ENCODE measurements around the gene TTC28.
"Not testable (repeated sequence)": the region's sequence is repeated elsewhere in the genome, so short reads cannot be mapped to it uniquely, and the experiment has no call there.

The TTC28 gene

DNA sequence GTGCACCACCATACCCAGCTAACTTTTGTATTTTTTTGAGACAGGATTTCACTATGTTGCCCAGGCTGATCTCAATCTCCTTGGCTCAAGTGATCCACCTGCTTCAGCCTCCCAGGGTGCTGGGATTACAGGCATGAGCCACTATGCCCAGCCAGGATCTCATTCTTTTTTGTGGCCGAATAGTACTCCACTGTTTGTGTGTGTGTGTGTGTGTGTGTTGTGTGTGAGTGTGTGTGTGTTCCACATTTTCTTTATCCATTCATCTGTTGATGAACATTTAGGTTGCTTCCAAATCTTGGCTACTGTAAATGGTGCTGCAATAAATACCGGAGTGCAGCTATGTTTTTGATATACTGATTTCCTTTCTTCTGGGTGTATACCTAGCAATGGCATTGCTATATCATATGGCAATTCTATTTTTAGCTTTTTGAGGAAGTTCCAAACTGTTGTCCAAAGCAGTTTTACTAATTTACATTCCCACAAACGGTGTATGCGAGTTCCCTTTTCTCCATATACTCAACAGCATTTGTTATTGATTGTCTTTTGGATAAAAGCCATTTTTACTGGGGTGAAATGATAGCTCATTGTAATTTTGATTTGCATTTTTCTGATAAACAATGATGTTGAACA lies 105.4 kb downstream of the TTC28 start:
- DNase-seq = peak; percentile 87
- in situ Hi-C loops (cut with MboI; ENCODE audit: low pct_unique_long_range_greater_than_20kb, low sequenced_read_pairs) = no loop called here

DNA sequence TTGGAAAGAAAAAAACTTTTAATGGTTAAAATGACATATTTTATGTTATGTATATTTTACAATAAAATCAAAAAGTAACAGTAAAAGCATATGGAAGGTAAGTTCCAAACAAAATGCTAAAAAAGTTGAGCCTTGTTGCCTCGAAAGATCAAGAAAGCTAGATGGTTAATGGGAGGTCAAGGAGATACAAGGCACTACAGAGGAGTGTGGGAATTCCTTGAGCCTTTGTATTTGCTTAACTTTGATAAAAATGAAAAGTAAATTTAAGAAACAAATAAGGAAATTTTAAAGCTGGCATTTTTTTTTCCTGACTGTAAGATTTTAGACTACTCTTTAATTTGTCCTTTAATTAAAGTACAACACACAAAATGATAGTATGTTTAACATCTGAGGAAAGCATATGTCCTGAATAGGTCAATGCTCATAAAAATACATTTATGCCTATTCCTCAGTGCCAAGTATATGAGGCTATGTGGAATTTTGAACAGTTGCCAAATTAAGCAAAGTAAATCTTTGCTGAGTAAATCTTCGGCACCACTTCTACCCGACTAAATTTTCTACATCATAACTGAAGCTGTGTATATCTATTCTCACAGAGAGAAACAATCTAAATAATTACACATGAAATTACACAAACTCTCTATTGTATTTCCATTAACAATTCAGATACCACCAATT lies 108.8 kb downstream of the TTC28 start:
- no peak for DNase-seq
- in situ Hi-C loops (cut with MboI; ENCODE audit: low pct_unique_long_range_greater_than_20kb, low sequenced_read_pairs) = no loop called here

GRCh38 chr22:28568974-28569373 lies 110.7 kb downstream of the TTC28 start:
- in situ Hi-C loops (cut with MboI; ENCODE audit: low pct_unique_long_range_greater_than_20kb, low sequenced_read_pairs); DNase-seq: not testable (repeated sequence)

- DNase-seq = no peak
- in situ Hi-C loops (cut with MboI; ENCODE audit: low pct_unique_long_range_greater_than_20kb, low sequenced_read_pairs) = no loop called here
These were observed 111.5 kb downstream of the TTC28 start for GRCh38 chr22:28568099-28568498.

DNA sequence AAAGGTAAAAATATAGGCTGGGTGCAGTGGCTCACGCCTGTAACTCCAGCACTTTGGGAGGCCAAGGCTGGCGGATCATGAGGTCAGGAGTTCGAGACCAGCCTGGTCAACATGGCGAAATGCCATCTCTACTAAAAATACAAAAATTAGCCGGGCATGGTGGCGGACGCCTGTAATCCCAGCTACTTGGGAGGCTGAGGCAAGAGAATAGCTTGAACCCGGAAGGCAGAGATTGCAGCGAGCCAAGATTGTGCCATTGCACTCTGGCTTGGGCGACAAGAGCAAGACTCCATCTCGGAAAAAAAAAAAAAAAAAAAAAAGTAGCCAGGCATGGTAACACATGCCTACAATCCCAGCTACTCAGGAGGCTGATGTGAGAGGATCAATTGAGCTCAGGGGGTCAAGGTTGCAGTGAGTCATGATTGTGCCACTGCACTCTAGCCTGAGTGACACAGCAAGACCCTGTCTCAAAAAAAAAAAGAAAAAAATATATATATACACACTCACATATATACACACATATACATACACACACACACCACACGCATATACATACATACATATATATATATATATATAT lies 112.6 kb downstream of the TTC28 start:
- DNase-seq; in situ Hi-C loops (cut with MboI; ENCODE audit: low pct_unique_long_range_greater_than_20kb, low sequenced_read_pairs): not testable (repeated sequence)

GRCh38 chr22:28563636-28564035 lies 116.0 kb downstream of the TTC28 start:
- in situ Hi-C loops (cut with MboI; ENCODE audit: low pct_unique_long_range_greater_than_20kb, low sequenced_read_pairs) = no loop called here
- no peak for DNase-seq

GRCh38 chr22:28562324-28562723 lies 117.3 kb downstream of the TTC28 start:
- no peak for DNase-seq

GRCh38 chr22:28560743-28561101 lies 118.9 kb downstream of the TTC28 start:
- in situ Hi-C loops (cut with MboI; ENCODE audit: low pct_unique_long_range_greater_than_20kb, low sequenced_read_pairs) = not testable (repeated sequence)

More at GRCh38 chr22:28562324-28562723, 117.3 kb downstream of the TTC28 start:
- in situ Hi-C loops (cut with MboI; ENCODE audit: low pct_unique_long_range_greater_than_20kb, low sequenced_read_pairs) = no loop called here

DNA sequence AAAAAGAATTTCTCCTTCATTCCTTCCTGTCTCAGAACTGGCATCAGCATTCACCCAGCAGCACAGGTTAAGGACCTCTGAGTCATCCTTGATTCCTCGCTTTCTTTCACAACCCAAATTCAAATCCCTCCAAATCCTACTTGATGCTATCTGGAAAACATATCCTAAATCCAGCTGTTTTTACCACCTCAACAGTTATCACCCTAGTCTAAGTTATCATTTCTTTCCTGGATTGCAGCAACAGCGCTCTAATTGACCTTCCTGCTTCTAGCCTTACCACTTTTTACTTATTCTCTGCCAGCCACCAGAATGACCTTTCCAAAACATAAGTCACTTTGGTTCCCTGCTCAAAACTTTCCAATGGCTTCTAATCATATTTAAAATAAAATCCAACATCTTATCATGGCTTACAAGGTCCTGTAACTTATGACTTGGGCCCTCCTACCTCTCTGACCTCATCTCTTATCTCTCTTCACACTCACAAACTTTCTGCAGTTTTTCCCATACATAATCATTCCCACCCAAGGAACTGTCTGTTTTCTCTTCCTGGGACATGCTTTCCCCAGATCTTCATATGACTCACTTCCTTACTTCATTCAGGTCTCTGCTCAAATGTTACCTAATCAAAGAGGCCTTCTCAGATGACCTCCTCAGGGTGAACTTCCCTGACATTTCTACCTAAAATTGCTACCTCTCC lies 119.4 kb downstream of the TTC28 start:
- DNase-seq = no peak
- in situ Hi-C loops (cut with MboI; ENCODE audit: low pct_unique_long_range_greater_than_20kb, low sequenced_read_pairs) = no loop called here

More at GRCh38 chr22:28560743-28561101, 118.9 kb downstream of the TTC28 start:
- not testable (repeated sequence) for DNase-seq

GRCh38 chr22:28557184-28557583 lies 122.5 kb downstream of the TTC28 start:
- no peak for DNase-seq
- in situ Hi-C loops (cut with MboI; ENCODE audit: low pct_unique_long_range_greater_than_20kb, low sequenced_read_pairs) = no loop called here

GRCh38 chr22:28553108-28553866 lies 126.4 kb downstream of the TTC28 start:
- in situ Hi-C loops (cut with MboI; ENCODE audit: low pct_unique_long_range_greater_than_20kb, low sequenced_read_pairs); DNase-seq: not testable (repeated sequence)

DNA sequence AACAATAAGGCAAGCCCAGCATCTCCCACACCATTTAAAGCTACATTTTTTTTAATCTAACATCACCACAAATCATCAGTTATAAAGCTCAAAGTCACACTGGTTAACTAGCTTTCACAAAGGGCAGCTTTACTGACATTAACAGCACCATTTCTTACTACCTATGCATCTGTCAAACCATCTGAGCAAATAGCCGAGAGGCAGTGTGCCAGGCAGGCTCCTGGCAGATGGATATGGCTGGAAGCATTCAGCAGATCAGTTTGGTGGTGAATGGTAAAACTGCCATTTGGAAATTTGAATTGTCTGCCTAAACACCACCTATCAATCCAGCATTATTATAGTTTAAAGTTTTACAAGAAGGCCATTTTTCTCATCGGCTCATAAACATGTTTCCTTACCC lies 131.2 kb downstream of the TTC28 start:
- no peak for DNase-seq
- in situ Hi-C loops (cut with MboI; ENCODE audit: low pct_unique_long_range_greater_than_20kb, low sequenced_read_pairs) = no loop called here

GRCh38 chr22:28547132-28547842 lies 132.4 kb downstream of the TTC28 start:
- in situ Hi-C loops (cut with MboI; ENCODE audit: low pct_unique_long_range_greater_than_20kb, low sequenced_read_pairs) = no loop called here
- DNase-seq = no peak

GRCh38 chr22:28544431-28544868 lies 135.2 kb downstream of the TTC28 start:
- in situ Hi-C loops (cut with MboI; ENCODE audit: low pct_unique_long_range_greater_than_20kb, low sequenced_read_pairs) = no loop called here
- no peak for DNase-seq

DNA sequence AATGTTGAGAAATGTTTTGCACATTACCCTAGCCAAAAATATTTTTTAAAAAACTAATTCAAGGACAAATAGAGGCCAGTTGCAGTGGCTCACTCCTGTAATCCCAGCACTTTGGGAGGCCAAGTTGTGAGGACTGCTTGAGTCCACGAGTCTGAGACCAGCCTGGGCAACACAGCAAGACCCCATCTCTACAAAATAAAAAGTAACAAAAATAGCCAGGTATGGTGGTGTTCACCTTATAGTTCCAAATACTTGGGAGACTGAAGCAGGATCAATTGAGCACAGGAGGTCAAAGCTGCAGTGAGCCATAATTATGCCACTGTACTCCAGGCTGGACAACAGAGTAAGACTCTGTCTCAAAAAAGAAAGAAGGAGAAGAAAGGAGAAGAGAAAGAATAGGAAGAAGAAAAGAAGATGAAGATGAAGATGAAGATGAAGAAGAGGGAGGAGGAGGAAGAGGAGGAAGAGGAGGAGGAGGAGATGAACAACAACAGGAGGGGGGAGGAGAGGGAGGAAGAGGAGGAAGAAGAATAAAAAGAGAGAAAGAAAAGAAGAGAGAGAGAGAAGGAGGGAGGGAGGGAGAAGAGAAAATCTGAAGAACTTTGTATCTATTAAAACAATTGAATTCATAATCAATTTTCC lies 136.5 kb downstream of the TTC28 start:
- no peak for DNase-seq
- in situ Hi-C loops (cut with MboI; ENCODE audit: low pct_unique_long_range_greater_than_20kb, low sequenced_read_pairs) = no loop called here

- no peak for DNase-seq
- in situ Hi-C loops (cut with MboI; ENCODE audit: low pct_unique_long_range_greater_than_20kb, low sequenced_read_pairs) = no loop called here
These were observed 138.5 kb downstream of the TTC28 start for GRCh38 chr22:28541137-28541536.

- no peak for DNase-seq
- in situ Hi-C loops (cut with MboI; ENCODE audit: low pct_unique_long_range_greater_than_20kb, low sequenced_read_pairs) = no loop called here
These were observed 140.7 kb downstream of the TTC28 start for GRCh38 chr22:28538922-28539321.

- DNase-seq; in situ Hi-C loops (cut with MboI; ENCODE audit: low pct_unique_long_range_greater_than_20kb, low sequenced_read_pairs): not testable (repeated sequence)
These were observed 149.1 kb downstream of the TTC28 start for GRCh38 chr22:28530565-28530964.

Data from KBM-7 (cell line).